Loucy (cell line): ENCODE measurements around the gene CASK.

ENCODE experiments used
- H2AFZ ChIP-seq: fragments of 200-600 bp; sonication (generic); 2 replicates; pipeline ENCODE4 v1.6.0; 2016; ENCODE audit warnings: antibody characterized with exemption, mild to moderate bottlenecking, low read length, moderate library complexity
- H3F3A ChIP-seq: fragments of 200-600 bp; 2 replicates; pipeline ENCODE4 v1.6.0; 2016; ENCODE audit warnings: antibody characterized with exemption, low read depth, mild to moderate bottlenecking
- H3K27me3 ChIP-seq: fragments of 200-600 bp; sonication (generic); 2 replicates; pipeline ENCODE4 v1.6.1; 2014; ENCODE audit warnings: low read length, mild to moderate bottlenecking; ENCODE audit not compliant: insufficient read depth, poor library complexity, severe bottlenecking
- H3K36me3 ChIP-seq: fragments of 200-600 bp; sonication (generic); 2 replicates; pipeline ENCODE4 v1.6.1; 2016; ENCODE audit warnings: low read length; ENCODE audit not compliant: insufficient read depth
- H3K4me1 ChIP-seq: fragments of 200-600 bp; sonication (generic); 2 replicates; pipeline ENCODE4 v1.5.1; 2014; ENCODE audit warnings: low read length, mild to moderate bottlenecking; ENCODE audit not compliant: insufficient read depth, poor library complexity, severe bottlenecking
- H3K4me2 ChIP-seq: fragments of 200-600 bp; sonication (generic); 2 replicates; pipeline ENCODE4 v1.6.0; 2014; ENCODE audit warnings: antibody characterized with exemption, low read length, low read depth, mild to moderate bottlenecking; ENCODE audit not compliant: poor library complexity, severe bottlenecking
- H3K4me3 ChIP-seq: fragments of 200-600 bp; sonication (generic); 2 replicates; pipeline ENCODE4 v1.5.1; 2014; ENCODE audit warnings: low read length, mild to moderate bottlenecking, mixed read lengths; ENCODE audit not compliant: poor library complexity, severe bottlenecking
- H3K79me2 ChIP-seq: fragments of 200-600 bp; sonication (generic); 2 replicates; pipeline ENCODE4 v1.6.1; 2014; ENCODE audit warnings: low read length; ENCODE audit not compliant: insufficient read depth
- H3K9ac ChIP-seq: fragments of 200-600 bp; sonication (generic); 2 replicates; pipeline ENCODE4 v1.6.0; 2014; ENCODE audit warnings: mild to moderate bottlenecking, low read depth, low read length, moderate library complexity; ENCODE audit not compliant: poor library complexity, severe bottlenecking
- H3K9me2 ChIP-seq: fragments of 200-600 bp; sonication (generic); replicated peaks from 2 replicates; pipeline ENCODE4 v1.6.1; 2016; ENCODE audit warnings: low read depth, low read length, mixed read lengths
- H3K9me3 ChIP-seq: fragments of 200-600 bp; sonication (generic); 2 replicates; pipeline ENCODE4 v1.6.1; 2014; ENCODE audit warnings: mild to moderate bottlenecking, antibody characterized with exemption, low read length, low read depth; ENCODE audit not compliant: insufficient read depth
- H4K20me1 ChIP-seq: fragments of 200-600 bp; sonication (generic); 2 replicates; pipeline ENCODE4 v1.6.0; 2014; ENCODE audit warnings: antibody characterized with exemption, low read length, mild to moderate bottlenecking; ENCODE audit not compliant: insufficient read depth, poor library complexity, severe bottlenecking
- CTCF ChIP-seq: fragments of 200-600 bp; sonication (generic); conservative IDR thresholded peaks from 2 replicates; pipeline ENCODE4 v1.5.1; 2014; ENCODE audit warnings: mild to moderate bottlenecking, antibody characterized with exemption, low read length
- EZH2phosphoT487 ChIP-seq: fragments of 200-600 bp; IDR thresholded peaks from 2 replicates; pipeline ENCODE4 v1.6.1; 2018; ENCODE audit warnings: antibody characterized with exemption, mild to moderate bottlenecking, moderate library complexity, borderline replicate concordance

Gene CASK

GRCh38 chrX:41932885-41933284, 9.5 kb upstream of the CASK start:
- Histone ChIP-seq H3K9ac (peak overlapping the region; percentile 36), H3K27me3 (no peaks in the 10 kb centered on the region), H4K20me1 (no peaks in the 10 kb centered on the region), H3K4me1 (peaks cover 37% of the 10 kb centered on the region), H3K4me3 (peak overlapping the region; percentile 40), H3K36me3 (no peaks in the 10 kb centered on the region), H3K9me3 (no peaks in the 10 kb centered on the region), H3K9me2 (no peaks in the 10 kb centered on the region), H2AFZ (no peak overlapping the region), H3F3A (no peaks in the 10 kb centered on the region), H3K4me2 (peak overlapping the region; percentile 54), H3K79me2 (no peaks in the 10 kb centered on the region)
- TF ChIP-seq CTCF (no peak), EZH2phosphoT487 (no peak)

- Histone ChIP-seq H3K9ac (no peak overlapping the region), H3K9me3 (no peaks in the 10 kb centered on the region)
Measured at GRCh38 chrX:41931591-41931990, 8.2 kb upstream of the CASK start.

GRCh38 chrX:41923978-41924683, 777 bp upstream of the CASK start:
- peak overlapping the region; percentile 90 for H3K9ac ChIP-seq

More at GRCh38 chrX:41931591-41931990, 8.2 kb upstream of the CASK start:
- Histone ChIP-seq H3K4me2 (no peak overlapping the region), H3K79me2 (no peaks in the 10 kb centered on the region), H3K9me2 (no peaks in the 10 kb centered on the region), H3K4me3 (no peak overlapping the region), H3F3A (no peaks in the 10 kb centered on the region), H3K27me3 (no peaks in the 10 kb centered on the region), H4K20me1 (no peaks in the 10 kb centered on the region), H3K4me1 (peaks cover 32% of the 10 kb centered on the region), H2AFZ (no peak overlapping the region), H3K36me3 (no peaks in the 10 kb centered on the region)
- TF ChIP-seq EZH2phosphoT487, result no peak
- no peak for TF ChIP-seq CTCF

More at GRCh38 chrX:41923978-41924683, 777 bp upstream of the CASK start:
- Histone ChIP-seq H3K79me2 (peaks cover 37% of the 10 kb centered on the region), H3K9me2 (no peaks in the 10 kb centered on the region), H3K9me3 (no peaks in the 10 kb centered on the region), H3K4me1 (peaks cover 9% of the 10 kb centered on the region), H2AFZ (peak overlapping the region; percentile 93), H3K4me3 (peak overlapping the region; percentile 94), H3K27me3 (no peaks in the 10 kb centered on the region), H4K20me1 (peaks cover 33% of the 10 kb centered on the region), H3K4me2 (peak overlapping the region; percentile 89), H3K36me3 (no peaks in the 10 kb centered on the region), H3F3A (no peaks in the 10 kb centered on the region)
- no peak for TF ChIP-seq EZH2phosphoT487
